Measurements from ENCODE around the gene CYFIP1. TPM values are rescaled to one million over a fixed set of nuclear protein-coding genes. Genes with fewer than 3 reads are reported as not detected.
A peak's percentile ranks its signal among the peaks of the same experiment; 100 is the strongest.

CYFIP1 gene
- total and polyA plus RNA-seq, 10 of the 15 experiments (the other 5 are each of a cell fraction or from before 2014, with no cell fraction given) = 3.5 to 46.2 (median 28.3) TPM

DNA sequence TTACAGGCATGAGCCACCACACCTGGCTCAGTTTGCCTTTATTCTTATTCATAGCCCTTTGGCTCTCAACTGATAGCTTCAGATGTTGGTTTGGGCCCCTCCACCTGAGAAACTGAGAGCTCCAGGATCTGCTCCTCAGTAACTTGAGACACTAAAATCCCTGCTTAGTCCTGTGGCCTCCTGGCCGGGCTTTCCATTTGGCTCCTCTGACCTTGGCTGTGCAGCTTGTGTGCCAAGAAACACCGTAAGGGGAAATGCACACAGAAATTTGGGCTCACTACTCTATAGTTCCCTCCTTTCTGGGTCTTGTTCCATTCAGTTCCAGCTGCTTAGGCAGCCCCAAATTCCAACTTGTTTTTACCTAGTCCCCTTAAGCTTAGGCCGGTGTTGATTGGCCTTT is 116.8 kb downstream of the CYFIP1 start (continued):
- TF ChIP-seq USF2 (IDR thresholded peaks at IDR 0.05; ENCODE audit: borderline replicate concordance, low read depth, low read length) (no peak), SPI1 (IDR thresholded peaks at IDR 0.05; ENCODE audit: borderline replicate concordance, insufficient read depth, low read depth, low read length) (no peak), KLF5 (IDR thresholded peaks at IDR 0.05; ENCODE audit: partially characterized antibody) (no peak)

DNA sequence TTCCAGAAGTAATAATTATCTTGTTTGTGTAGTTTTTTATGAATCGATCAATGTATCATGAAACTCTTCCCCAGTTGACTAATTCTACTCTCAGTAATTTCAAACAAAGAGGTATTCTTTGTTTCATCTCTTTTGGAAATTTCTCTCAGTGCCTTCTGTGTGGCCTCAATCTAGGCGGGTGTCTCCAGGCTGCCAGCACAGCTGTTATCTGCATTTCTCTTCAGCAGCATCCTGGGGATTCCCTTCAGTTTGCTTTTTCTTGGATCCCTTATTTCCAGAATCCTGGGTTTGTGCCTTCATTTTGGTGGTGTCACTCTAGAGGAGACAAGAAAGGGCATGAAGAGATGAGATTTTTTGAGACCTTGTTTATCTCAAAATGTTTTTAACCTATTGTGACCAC is 119.0 kb downstream of the CYFIP1 start:
- Histone ChIP-seq H3K4me1 (ENCODE audit: control insufficient read depth, insufficient read depth, low read length) (no peaks in the 10 kb centered on the region), H3K9ac (ENCODE audit: control insufficient read depth, insufficient read depth, low read length) (no peak overlapping the region), H3K4me2 (ENCODE audit: control insufficient read depth, insufficient read depth) (no peak overlapping the region), H3K79me2 (ENCODE audit: control insufficient read depth, insufficient read depth, low read length) (no peaks in the 10 kb centered on the region; the same call in 1 of the 2 replicates), H3K27ac (ENCODE audit: control insufficient read depth, insufficient read depth) (no peak overlapping the region), H2AFZ (ENCODE audit: control insufficient read depth, low read depth, low read length) (no peak overlapping the region), H4K20me1 (ENCODE audit: control insufficient read depth, insufficient read depth) (no peaks in the 10 kb centered on the region), H3K4me3 (no peak overlapping the region), H3K27me3 (replicated peaks in 1 of 2; ENCODE audit: control insufficient read depth in 2 of 2, insufficient read depth in 2 of 2, low read length in 1 of 2) (no peaks in the 10 kb centered on the region), H3K9me3 (replicated peaks; ENCODE audit: control insufficient read depth, insufficient read depth, low read length) (no peaks in the 10 kb centered on the region), H3K36me3 (ENCODE audit: control insufficient read depth in 2 of 2, insufficient read depth in 2 of 2, low read length in 1 of 2) (peaks cover 14 to 54% of the 10 kb centered on the region in 2 experiments)
- CTCF ChIA-PET = interaction anchor here (0.6 kb wide), 1 partner anchor 30 kb away, joined by 3 read pairs; no protein-coding TSS in a partner anchor
- no peak for FAIRE-seq
- BruUV-seq (replicated peaks) = TSS peak; percentile 9
- SMC1A ChIA-PET (ENCODE audit: uncharacterized antibody, unreplicated experiment) = interaction anchor here (1.2 kb wide), 1 partner anchor 8 kb away, joined by 3 read pairs; no protein-coding TSS in a partner anchor
- no peak for ATAC-seq
- RAD21 ChIA-PET (ENCODE audit: unreplicated experiment) = no interaction called here
- in situ Hi-C loops (cut with MboI) = no loop called here
- no peak for DNase-seq (ENCODE audit: low read depth, low spot score)
- POLR2A ChIA-PET = no interaction called here
- 96% methylated on average over 2 of the region's 2 CpGs for WGBS (ENCODE audit: insufficient coverage, insufficient replicate concordance, low lambda C conversion rate, missing lambda C conversion rate)
- intact Hi-C loops (cut with micrococcal nuclease; ENCODE audit: unreplicated experiment) = no loop called here
- TF ChIP-seq ZZZ3 (IDR thresholded peaks at IDR 0.05; ENCODE audit: control insufficient read depth, insufficient read length, low read depth) (no peak), SKIL (IDR thresholded peaks at IDR 0.05; ENCODE audit: low read depth, poor library complexity, severe bottlenecking) (no peak), MYC (IDR thresholded peaks at IDR 0.05; ENCODE audit: insufficient read depth, insufficient read length, insufficient replicate concordance, low read length, severe bottlenecking) (no peak), RBBP5 (conservative IDR thresholded peaks at IDR 0.05) (no peak), EED (IDR thresholded peaks at IDR 0.05; ENCODE audit: low read depth) (no peak), CBX3 (IDR thresholded peaks at IDR 0.05; ENCODE audit: borderline replicate concordance, low read depth) (no peak), MEF2A (IDR thresholded peaks at IDR 0.05; ENCODE audit: insufficient read depth, low read depth, low read length) (no peak), KAT2A (conservative IDR thresholded peaks at IDR 0.05; ENCODE audit: control insufficient read depth, low read depth, low read length) (no peak), MTA3 (IDR thresholded peaks at IDR 0.05; ENCODE audit: borderline replicate concordance, low read length) (no peak), RELA (IDR thresholded peaks at IDR 0.05; ENCODE audit: borderline replicate concordance, partially characterized antibody) (no peak), JUND (IDR thresholded peaks at IDR 0.05; ENCODE audit: low read depth, low read length) (no peak), TARDBP (IDR thresholded peaks at IDR 0.05; ENCODE audit: borderline replicate concordance) (no peak)
- TF ChIP-seq, protein P1, sequence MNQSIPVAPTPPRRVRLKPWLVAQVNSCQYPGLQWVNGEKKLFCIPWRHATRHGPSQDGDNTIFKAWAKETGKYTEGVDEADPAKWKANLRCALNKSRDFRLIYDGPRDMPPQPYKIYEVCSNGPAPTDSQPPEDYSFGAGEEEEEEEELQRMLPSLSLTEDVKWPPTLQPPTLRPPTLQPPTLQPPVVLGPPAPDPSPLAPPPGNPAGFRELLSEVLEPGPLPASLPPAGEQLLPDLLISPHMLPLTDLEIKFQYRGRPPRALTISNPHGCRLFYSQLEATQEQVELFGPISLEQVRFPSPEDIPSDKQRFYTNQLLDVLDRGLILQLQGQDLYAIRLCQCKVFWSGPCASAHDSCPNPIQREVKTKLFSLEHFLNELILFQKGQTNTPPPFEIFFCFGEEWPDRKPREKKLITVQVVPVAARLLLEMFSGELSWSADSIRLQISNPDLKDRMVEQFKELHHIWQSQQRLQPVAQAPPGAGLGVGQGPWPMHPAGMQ (IDR thresholded peaks at IDR 0.05; ENCODE audit: borderline replicate concordance) = no peak

Measured in GM12878 (cell line).